ENCODE results near the gene NVL. TPM values are rescaled to one million over a fixed set of nuclear protein-coding genes. Genes with fewer than 3 reads are reported as not detected.

NVL gene
- total and polyA plus RNA-seq, 2 donors from 2014 or later = 16.3 to 24.0 TPM

DNA sequence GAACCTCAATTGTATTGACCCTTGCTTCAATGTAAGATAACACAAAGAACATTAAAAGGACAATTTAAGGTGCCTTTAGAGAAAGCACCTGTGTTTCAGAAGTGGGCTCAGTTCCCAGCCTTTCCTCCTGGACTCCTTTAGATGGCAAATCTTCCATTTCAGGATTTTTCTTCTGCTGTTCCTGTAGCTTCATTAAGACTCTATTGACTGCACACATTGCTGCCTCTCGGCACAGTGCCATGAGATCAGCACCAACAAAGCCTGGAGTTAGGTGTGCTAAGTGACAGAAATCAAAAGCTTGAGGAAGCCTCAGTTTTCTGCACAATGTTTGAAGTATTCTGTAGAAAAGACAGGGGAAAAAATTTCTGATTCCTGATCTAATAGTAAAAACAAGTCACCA is 40.6 kb downstream of the NVL start:
- FAIRE-seq (no peak), DNase-seq (no peak)
- Histone ChIP-seq H3K4me1 (ENCODE audit: control insufficient read depth in 2 of 3, insufficient read depth in 2 of 3, low read depth in 1 of 3, low read length in 3 of 3) (no peaks in the 10 kb centered on the region), H3K27ac (ENCODE audit: low read depth in 2 of 2, low read length in 2 of 2) (no peak overlapping the region), H3K36me3 (ENCODE audit: control insufficient read depth in 2 of 3, insufficient read depth in 3 of 3, low read length in 3 of 3) (peaks cover 8 to 30% (median 11%) of the 10 kb centered on the region in 3 donors), H3K4me3 (ENCODE audit: low read length in 3 of 3) (no peak overlapping the region), H3K9me3 (ENCODE audit: control insufficient read depth in 2 of 3, insufficient read depth in 1 of 3, low read length in 3 of 3) (no peaks in the 10 kb centered on the region), H3K9ac (ENCODE audit: low read length in 3 of 3) (no peak overlapping the region), H3K27me3 (ENCODE audit: control insufficient read depth, insufficient read depth, low read length) (no peaks in the 10 kb centered on the region)
- intact Hi-C loops (cut with DNase I) = no loop called here
- TF ChIP-seq, protein P1, sequence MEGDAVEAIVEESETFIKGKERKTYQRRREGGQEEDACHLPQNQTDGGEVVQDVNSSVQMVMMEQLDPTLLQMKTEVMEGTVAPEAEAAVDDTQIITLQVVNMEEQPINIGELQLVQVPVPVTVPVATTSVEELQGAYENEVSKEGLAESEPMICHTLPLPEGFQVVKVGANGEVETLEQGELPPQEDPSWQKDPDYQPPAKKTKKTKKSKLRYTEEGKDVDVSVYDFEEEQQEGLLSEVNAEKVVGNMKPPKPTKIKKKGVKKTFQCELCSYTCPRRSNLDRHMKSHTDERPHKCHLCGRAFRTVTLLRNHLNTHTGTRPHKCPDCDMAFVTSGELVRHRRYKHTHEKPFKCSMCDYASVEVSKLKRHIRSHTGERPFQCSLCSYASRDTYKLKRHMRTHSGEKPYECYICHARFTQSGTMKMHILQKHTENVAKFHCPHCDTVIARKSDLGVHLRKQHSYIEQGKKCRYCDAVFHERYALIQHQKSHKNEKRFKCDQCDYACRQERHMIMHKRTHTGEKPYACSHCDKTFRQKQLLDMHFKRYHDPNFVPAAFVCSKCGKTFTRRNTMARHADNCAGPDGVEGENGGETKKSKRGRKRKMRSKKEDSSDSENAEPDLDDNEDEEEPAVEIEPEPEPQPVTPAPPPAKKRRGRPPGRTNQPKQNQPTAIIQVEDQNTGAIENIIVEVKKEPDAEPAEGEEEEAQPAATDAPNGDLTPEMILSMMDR (IDR thresholded peaks at IDR 0.05; ENCODE audit: borderline replicate concordance, extremely low read depth, insufficient read depth) = no peak

DNA sequence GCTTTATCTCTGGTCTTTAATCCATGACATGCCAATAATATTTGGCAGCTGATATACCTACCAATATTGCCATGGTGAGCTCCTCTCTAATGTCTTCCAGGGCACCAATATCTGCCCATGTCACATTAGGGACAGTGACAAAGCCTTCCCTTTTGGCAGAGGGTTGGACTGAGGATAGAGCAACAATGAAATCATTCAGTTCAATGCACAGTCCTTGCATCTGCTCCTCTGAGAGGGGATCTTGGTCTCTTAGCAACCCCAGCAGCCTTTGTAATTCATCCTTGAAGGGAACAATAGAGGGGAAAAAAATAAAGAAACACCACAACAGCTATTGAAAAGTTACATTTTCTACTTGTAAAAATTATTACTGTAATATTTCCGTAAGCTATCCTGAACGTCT is 42.3 kb downstream of the NVL start:
- Histone ChIP-seq H3K27me3 (ENCODE audit: control insufficient read depth, insufficient read depth, low read length) (no peaks in the 10 kb centered on the region), H3K36me3 (ENCODE audit: control insufficient read depth in 2 of 3, insufficient read depth in 3 of 3, low read length in 3 of 3) (peaks cover 0 to 18% (median 4%) of the 10 kb centered on the region in 3 donors), H3K27ac (ENCODE audit: low read depth in 2 of 2, low read length in 2 of 2) (no peak overlapping the region), H3K4me1 (ENCODE audit: control insufficient read depth in 2 of 3, insufficient read depth in 2 of 3, low read depth in 1 of 3, low read length in 3 of 3) (no peaks in the 10 kb centered on the region), H3K4me3 (ENCODE audit: low read length in 3 of 3) (no peak overlapping the region), H3K9ac (ENCODE audit: low read length in 3 of 3) (no peak overlapping the region), H3K9me3 (ENCODE audit: control insufficient read depth in 2 of 3, insufficient read depth in 1 of 3, low read length in 3 of 3) (no peaks in the 10 kb centered on the region)
- FAIRE-seq = no peak
- no peak for DNase-seq
- TF ChIP-seq, protein P1 (IDR thresholded peaks at IDR 0.05; ENCODE audit: borderline replicate concordance, extremely low read depth, insufficient read depth) = no peak
- intact Hi-C loops (cut with DNase I) = no loop called here

DNA sequence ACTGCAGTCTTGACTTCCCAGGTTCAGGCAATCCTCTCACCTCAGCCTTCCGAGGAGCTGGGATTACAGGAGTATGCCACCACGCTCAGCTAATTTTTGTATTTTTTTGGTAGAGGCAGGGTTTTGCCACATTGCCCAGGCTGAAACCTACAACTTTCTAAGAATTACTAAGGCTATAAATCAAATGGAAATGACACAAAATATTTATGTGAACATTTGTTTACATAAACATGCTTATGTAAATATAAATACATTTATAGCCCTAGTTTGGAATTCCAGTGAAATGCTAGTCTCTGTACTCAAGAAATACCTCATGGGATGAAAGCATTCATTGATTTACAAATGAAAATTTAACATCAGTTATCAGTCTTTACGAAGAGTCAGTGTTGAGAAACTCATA is 47.8 kb downstream of the NVL start:
- intact Hi-C loops (cut with DNase I) = no loop called here
- no peak overlapping the region for H3K9ac ChIP-seq (ENCODE audit: low read length in 3 of 3)
- H3K36me3 ChIP-seq (ENCODE audit: control insufficient read depth in 2 of 3, insufficient read depth in 3 of 3, low read length in 3 of 3) = peaks cover 0 to 8% (median 0%) of the 10 kb centered on the region in 3 donors
- H3K4me1 ChIP-seq (ENCODE audit: control insufficient read depth in 2 of 3, insufficient read depth in 2 of 3, low read depth in 1 of 3, low read length in 3 of 3) = no peaks in the 10 kb centered on the region
- no peaks in the 10 kb centered on the region for H3K9me3 ChIP-seq (ENCODE audit: control insufficient read depth in 2 of 3, insufficient read depth in 1 of 3, low read length in 3 of 3)
- FAIRE-seq (no peak), DNase-seq (no peak)
- no peaks in the 10 kb centered on the region for H3K27me3 ChIP-seq (ENCODE audit: control insufficient read depth, insufficient read depth, low read length)
- no peak overlapping the region for H3K27ac ChIP-seq (ENCODE audit: low read depth in 2 of 2, low read length in 2 of 2)
- TF ChIP-seq, protein P1 (IDR thresholded peaks at IDR 0.05; ENCODE audit: borderline replicate concordance, extremely low read depth, insufficient read depth) = no peak
- no peak overlapping the region for H3K4me3 ChIP-seq (ENCODE audit: low read length in 3 of 3)
